Measurements from ENCODE around the gene SUMF2.
A peak's percentile ranks its signal among the peaks of the same experiment; 100 is the strongest.
"Not testable (repeated sequence)": the region's sequence is repeated elsewhere in the genome, so short reads cannot be mapped to it uniquely, and the experiment has no call there.

The SUMF2 gene

GRCh38 chr7:56053379-56053778 is 10.7 kb upstream of the SUMF2 start:
- DNase-seq, result no peak
- intact Hi-C loops (cut with DNase I), result loop anchor here (5.0 kb wide), 1 partner anchor 86 kb away; no protein-coding TSS in a partner anchor

GRCh38 chr7:56053993-56054392 is 10.1 kb upstream of the SUMF2 start:
- intact Hi-C loops (cut with DNase I), result loop anchor here (5.0 kb wide), 1 partner anchor 87 kb away; no protein-coding TSS in a partner anchor
- no peak for DNase-seq

- DNase-seq, result no peak
- intact Hi-C loops (cut with DNase I), result loop anchor here (5.0 kb wide), 1 partner anchor 45 kb away; the partner anchor contains the start of gene CHCHD2
Observed at GRCh38 chr7:56062382-56062781, 1.7 kb upstream of the SUMF2 start.

- intact Hi-C loops (cut with DNase I), result loop anchor here (5.0 kb wide), 1 partner anchor 44 kb away; the partner anchor contains the start of gene CHCHD2
- no peak for DNase-seq
Observed at GRCh38 chr7:56063500-56063881, 595 bp upstream of the SUMF2 start.

- intact Hi-C loops (cut with DNase I); DNase-seq: not testable (repeated sequence)
Observed at GRCh38 chr7:56066376-56066775, 2.3 kb downstream of the SUMF2 start.

- peak; percentile 60 to 95 (median 76) for DNase-seq
- intact Hi-C loops (cut with DNase I), result loop anchor here (1.0 kb wide), 1 partner anchor 69 kb away; no protein-coding TSS in a partner anchor
Observed at GRCh38 chr7:56074371-56074791, 10.3 kb downstream of the SUMF2 start.

GRCh38 chr7:56077681-56078080 is 13.6 kb downstream of the SUMF2 start:
- DNase-seq, result peak in 1 of 10 donors; percentile 58
- intact Hi-C loops (cut with DNase I), result no loop called here

GRCh38 chr7:56078196-56078595 is 14.1 kb downstream of the SUMF2 start:
- peak in 1 of 10 donors; percentile 79 for DNase-seq
- intact Hi-C loops (cut with DNase I), result no loop called here

GRCh38 chr7:56079450-56080185 is 15.5 kb downstream of the SUMF2 start:
- peak; percentile 71 to 97 (median 83) for DNase-seq
- intact Hi-C loops (cut with DNase I), result loop anchor here (1.0 kb wide), 1 partner anchor 27 kb away; the partner anchor contains the start of gene CHCHD2

- peak in 1 of 10 donors; percentile 81 for DNase-seq
- intact Hi-C loops (cut with DNase I), result not testable (repeated sequence)
Observed at GRCh38 chr7:56080726-56081435, 16.8 kb downstream of the SUMF2 start.

GRCh38 chr7:56081626-56082340 is 17.7 kb downstream of the SUMF2 start:
- intact Hi-C loops (cut with DNase I), result no loop called here
- peak in 1 of 10 donors; percentile 82 for DNase-seq

- DNase-seq, result peak; percentile 40 to 94 (median 66)
- intact Hi-C loops (cut with DNase I), result no loop called here
Observed at GRCh38 chr7:56083150-56083785, 19.2 kb downstream of the SUMF2 start.

GRCh38 chr7:56086761-56087160 is 22.7 kb downstream of the SUMF2 start:
- peak in 1 of 10 donors; percentile 59 for DNase-seq
- intact Hi-C loops (cut with DNase I), result no loop called here

- DNase-seq, result no peak
- intact Hi-C loops (cut with DNase I), result no loop called here
Observed at GRCh38 chr7:56087445-56087844, 23.4 kb downstream of the SUMF2 start.

- intact Hi-C loops (cut with DNase I), result no loop called here
- DNase-seq, result peak in 9 of 10 donors; percentile 6 to 90 (median 70)
Observed at GRCh38 chr7:56091591-56091990, 27.5 kb downstream of the SUMF2 start.

- intact Hi-C loops (cut with DNase I); DNase-seq: not testable (repeated sequence)
Observed at GRCh38 chr7:56092388-56092787, 28.3 kb downstream of the SUMF2 start.

- intact Hi-C loops (cut with DNase I), result no loop called here
- peak; percentile 69 to 95 (median 80) for DNase-seq
Observed at GRCh38 chr7:56092789-56093531, 28.9 kb downstream of the SUMF2 start, which contains the start of gene PHKG1. PHKG1 (minus strand) TSS chr7:56092952; CDS start chr7:56088941, 4,011 bp downstream.

- intact Hi-C loops (cut with DNase I), result no loop called here
- DNase-seq, result peak in 1 of 10 donors; percentile 17
Observed at GRCh38 chr7:56097700-56098099, 33.6 kb downstream of the SUMF2 start.

All from posterior cingulate gyrus (tissue), 11 donors.